GM15510 (cell line): ENCODE measurements around the gene PXK.

Source experiments
- POLR2A ChIP-seq: IDR thresholded peaks from 3 replicates; pipeline ENCODE4 v1.6.1; 2011; ENCODE audit warnings: borderline replicate concordance; ENCODE audit not compliant: insufficient read length; ENCODE audit errors: extremely low read depth

The PXK gene

DNA sequence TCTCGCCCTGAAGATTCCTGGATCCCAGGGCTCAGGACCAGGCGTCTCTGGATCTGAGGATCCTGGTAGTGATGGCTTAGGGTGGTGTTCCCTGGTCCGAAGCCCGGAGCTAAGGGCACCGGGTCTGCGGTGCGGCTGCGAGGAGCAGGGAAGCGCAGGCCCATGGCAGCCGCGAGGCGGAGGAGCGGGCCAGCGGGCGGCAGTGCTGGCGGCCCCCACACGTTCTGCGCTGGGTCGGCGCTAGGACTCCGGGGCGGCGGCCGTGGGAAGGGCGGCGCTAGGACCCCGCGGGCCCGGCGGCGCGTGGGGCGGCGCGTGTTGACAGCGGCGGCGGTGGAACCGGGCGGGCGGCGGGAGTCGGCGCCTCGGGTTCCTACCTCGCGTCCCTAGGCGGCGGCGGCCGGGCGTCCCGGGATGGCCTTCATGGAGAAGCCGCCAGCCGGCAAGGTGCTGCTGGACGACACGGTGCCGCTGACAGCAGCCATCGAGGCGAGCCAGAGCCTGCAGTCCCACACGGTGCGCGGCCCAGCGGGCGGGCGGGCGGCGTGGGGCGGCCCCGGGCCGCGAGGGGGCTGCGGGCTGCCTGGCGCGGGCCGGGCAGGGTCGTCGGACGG, at the start of gene PXK:
Gene PXK, plus strand, starts transcription at position 318 of the 614 bp plus-strand sequence. Its CDS starts 97 bp downstream, at position 415.
- peak; percentile 59 for TF ChIP-seq POLR2A

DNA sequence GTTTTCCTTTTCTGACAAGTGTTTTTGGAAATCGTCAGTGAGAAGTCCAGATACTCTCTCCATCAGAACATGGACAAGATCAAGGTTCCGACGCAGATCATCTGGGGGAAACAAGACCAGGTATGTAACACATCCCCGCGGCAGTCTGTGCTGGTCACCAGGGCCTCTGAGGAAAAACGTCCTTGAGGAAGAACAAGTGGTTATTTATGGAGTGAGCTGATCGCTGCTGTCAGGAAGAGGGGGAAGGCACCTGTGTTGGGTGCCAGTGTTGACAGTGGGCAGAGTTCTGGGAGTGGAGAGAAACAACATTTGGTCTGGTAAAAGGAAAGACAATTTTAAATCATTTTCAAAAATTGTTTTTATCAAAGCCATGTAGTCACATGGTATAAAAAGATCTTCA, 47.4 kb upstream of the PXK start:
- TF ChIP-seq POLR2A = no peak

DNA sequence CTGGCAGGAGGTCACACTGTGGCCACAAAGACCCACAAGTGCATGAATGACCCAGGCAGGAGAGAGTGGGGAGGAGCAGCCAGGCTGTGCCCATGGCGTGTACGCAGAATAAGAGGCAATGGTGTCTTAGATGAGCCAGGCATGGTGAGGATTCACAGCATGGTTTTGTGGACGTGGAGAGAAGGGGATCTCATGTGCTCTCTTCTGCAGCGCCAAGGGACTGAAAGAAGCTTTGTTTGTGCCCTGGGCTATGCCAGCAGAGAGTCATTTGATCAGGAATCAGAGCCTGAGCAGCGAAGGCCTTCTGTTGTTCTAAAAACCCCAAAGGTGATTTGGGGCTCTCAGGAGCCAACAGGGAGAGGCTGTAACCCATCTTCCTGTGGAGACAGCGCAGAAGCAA, 45.3 kb upstream of the PXK start:
- no peak for TF ChIP-seq POLR2A

DNA sequence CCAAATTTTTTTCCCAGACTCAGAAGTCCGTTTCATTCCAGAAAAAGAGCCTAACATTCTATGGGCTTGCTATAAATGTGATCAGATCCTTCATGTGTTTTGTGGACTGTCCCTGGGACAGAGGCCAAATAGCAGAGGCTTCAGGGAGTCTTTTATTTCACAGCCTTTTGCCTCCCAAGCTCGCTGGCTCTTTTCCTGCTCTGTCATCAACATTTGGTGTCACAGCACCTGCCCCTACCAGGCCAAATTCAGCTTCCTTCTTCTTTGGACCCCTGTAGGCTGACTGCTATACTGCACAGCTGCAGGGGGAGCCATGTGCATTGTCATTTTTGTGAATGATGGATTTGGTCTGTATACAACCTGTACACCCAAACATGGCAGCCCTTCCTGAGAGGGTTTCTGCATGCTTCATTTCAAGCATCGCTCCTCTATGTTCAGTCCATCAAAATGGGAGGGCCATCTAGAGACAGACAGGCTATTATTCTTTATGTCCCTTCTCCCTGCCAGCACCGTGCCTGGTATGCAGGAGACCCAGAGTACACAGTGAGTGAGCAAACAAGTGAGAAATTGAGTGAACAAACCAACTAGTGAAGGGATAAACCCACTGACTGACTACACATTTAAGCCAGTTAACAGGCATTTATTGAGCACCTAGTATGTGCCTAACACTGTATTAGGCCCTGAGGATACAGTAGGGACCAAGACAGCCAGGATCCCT, 44.5 kb upstream of the PXK start:
- no peak for TF ChIP-seq POLR2A

DNA sequence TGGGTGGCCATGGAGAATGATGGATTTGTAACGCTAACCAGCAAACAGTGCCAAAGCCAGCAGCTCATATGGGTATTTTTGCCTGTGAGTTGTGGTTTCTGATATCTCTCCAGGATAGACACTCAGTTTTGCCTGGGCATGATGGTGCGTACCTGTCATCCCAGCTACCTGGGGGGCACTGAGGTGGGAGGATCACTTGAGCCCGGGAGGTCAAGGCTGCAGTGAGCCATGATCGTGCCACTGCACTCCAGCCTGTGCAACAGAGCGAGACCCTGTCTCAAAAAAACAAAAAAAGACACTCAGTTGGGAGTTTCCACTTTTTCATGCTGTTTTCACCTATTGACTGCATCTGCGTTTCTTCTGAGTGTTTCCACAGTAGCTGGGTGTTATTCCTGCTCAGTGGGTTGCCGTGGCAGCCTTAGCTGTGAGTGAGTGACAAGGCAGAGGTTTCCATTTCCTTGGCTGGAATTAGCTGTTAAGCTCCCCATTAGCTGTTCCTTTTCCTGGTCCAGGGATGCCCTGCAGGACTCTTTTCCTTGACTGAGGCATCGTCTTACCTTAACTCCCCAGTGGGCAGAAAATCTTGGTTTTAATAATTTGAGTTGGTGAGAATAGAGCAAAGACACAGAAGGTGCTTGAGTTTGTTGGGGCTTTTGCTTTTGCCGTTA, 40.9 kb upstream of the PXK start:
- no peak for TF ChIP-seq POLR2A

DNA sequence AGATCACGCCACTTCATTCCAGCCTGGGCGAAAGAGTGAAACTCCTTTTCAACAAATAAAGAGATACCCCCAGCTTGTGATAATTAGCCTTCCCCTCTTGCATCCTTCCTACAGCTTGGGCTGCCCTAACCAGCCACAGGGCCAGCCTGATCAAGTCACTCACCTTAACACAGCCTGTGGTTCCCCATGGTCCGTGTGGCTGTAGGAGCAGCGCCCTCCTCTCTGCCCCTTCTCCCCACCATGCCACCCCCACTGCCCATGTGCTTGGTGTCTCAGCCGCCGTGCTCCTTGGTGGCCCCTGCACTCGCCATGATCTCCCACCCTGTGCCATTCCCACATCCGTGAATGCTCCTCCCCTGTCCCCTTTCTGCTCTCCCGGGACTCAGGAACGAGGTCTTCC, 39.8 kb upstream of the PXK start:
- no peak for TF ChIP-seq POLR2A

DNA sequence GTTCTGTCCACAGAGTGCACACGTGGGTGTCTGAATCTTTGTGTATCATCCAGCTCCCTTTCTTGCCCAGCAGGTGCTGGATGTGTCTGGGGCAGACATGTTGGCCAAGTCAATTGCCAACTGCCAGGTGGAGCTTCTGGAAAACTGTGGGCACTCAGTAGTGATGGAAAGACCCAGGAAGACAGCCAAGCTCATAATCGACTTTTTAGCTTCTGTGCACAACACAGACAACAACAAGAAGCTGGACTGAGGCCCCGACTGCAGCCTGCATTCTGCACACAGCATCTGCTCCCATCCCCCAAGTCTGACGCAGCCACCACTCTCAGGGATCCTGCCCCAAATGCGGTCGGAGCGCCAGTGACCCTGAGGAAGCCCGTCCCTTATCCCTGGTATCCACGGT, 39.2 kb upstream of the PXK start:
- no peak for TF ChIP-seq POLR2A

DNA sequence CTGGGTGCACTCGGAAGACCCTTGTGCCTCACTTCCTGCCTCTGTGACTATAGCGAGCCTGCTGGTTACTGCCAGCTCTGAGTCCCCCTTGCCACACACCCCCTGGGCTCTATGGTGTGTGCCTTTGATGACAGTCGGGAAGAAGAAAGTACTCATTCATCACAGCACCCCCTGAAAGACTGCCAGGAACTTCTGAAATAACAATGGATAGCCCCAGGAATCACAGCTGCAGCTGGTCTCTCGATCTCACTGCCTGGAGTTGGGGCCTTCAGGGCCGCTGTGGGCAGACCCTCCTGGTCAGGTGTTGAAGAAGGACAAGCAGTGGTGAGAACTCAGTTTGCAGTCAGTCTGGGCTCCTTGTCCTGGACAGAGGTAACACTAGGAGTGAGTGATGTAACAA, 36.4 kb upstream of the PXK start:
- no peak for TF ChIP-seq POLR2A

DNA sequence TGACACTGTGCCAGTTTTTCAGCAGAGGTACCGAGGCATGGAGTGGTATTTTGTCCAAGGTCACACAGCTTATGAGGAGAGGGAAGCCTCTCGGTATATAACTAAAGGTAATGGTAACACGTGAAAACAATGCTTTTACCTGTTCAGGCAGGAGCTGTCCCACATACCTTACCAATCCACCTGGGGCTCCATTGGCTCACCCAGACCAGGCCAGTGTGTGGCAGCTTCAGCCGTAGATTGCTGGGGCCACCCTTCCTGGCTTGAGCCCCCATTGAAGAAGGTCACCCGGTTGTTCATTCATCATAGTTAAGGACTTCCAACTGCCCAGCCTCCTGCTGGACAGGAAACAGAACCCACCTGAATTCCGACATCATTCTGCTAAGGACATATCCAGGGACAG, 35.8 kb upstream of the PXK start:
- TF ChIP-seq POLR2A = no peak

GRCh38 chr3:58298190-58298589, 34.5 kb upstream of the PXK start:
- no peak for TF ChIP-seq POLR2A

DNA sequence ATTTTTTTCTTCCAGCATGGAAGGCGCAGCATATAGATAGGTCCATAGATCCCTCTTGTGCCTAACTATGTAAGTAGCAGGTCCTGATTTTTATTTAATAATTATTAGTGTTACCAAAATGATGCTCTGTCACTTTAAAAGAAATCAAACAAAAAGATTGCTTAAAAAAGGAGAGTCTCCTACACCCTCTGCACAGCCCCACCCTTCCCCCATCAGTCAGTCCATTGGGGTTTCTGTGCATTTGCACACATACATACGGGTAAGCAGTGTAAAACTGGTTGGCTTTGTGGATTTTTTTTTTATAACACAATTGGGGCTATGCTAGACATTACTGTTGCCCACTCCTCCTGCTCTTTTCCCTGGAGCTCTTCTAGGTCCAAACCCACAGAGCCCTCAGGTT, 33.6 kb upstream of the PXK start:
- no peak for TF ChIP-seq POLR2A

DNA sequence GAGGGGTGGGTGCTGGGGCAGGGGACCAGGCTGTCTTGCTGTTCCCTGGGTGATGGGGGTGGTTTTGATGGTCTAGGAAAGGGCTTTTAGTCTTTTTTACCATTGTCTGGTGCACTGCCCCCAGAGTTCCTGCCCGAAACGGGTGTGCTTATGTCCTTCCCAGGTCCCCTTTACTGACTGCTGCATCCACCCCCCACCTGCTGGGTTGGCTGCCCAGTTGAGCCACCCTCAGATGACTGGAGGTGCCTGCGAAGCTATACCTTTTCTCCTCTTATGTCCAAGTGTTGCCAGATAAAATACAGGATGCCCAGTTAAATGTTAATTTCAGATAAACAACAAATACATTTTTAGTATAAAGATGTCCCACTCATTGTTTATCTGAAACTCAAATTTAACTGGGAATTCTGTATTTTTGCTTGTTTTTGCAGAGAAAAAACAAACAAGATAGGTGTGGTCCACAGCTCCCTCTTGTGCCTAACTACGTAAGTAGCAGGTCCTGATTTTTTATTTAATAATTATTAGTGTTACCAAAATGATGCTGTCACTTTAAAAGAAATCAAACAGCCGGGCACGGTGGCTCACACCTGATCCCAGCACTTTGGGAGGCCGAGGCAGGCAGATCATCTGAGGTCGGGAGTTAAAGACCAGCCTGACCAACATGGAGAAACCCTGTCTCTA, 32.7 kb upstream of the PXK start:
- no peak for TF ChIP-seq POLR2A

DNA sequence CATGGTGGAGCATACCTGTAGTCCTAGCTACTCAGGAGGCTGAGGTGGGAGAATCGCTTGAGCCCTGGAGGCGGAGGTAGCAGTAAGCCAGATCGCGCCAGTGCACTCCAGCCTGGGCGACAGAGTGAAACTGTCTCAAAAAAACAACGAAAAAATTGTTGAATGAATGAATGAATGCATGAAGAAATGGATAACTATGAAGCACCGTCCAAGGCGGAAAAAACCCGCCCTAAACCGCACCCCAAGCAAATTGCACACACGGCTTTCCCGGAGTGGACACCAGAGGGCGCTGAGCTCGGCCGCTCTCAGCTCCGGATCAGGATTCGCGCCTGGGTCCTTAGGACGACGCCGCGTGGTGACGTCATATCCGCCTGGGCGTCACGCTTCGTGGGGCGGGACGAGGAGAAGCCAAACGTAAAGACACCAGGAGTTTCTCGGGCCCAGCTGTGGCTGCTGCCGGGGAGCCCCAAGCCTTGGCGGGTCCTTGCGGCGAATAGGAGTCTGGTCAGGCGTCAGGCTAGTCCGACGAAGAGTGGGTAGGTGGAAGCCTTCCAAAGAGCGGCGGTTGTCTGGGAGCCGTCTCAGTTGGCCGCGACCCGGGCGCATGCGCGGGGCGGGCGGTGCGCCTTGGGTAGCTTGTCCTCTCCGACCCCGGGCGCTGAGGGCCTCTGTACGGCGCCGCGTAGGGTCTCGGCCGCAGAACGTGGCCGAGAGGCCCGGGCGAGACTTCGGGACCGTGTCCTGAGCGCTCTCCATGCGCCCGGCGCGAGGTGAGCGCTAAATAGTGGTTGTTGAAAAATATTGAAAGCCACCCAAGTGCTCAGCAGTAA, 26.6 kb upstream of the PXK start, which contains the start of the genes HTD2 and RPP14:
Gene HTD2, plus strand, starts transcription at position 639 of the 830 bp plus-strand sequence. CDS start 11,094 bp downstream, outside the sequence.
Gene RPP14, plus strand, starts transcription at position 364 of the 830 bp plus-strand sequence. CDS start 4,085 bp downstream, outside the sequence.
- peak; percentile 85 for TF ChIP-seq POLR2A

DNA sequence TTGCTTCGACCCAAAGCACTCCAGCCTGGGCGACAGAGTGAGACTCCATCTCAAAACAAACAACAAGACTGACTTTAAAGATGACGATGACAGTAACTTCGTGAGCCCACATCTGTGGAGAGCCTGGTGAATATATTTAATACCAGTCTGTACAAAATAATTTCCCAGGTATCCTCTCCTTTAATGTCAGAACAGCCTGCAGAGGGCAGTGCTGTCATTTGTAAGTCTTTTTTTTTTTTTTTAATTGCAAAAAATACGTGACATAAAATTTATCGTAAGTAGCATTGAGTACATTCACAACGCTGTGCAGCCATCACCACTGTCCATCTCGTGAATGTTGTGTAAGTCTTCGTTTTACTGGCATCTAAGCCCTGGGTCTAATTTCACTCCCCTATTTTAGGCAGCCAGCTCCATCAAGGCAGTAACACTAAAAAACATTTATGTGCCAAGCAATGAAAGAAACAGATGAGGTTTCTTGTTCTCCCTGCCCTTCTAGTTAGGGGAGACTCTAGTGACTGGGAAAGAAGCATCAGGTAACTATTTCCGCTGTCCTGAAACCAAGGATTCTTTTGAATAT, 25.0 kb upstream of the PXK start:
- TF ChIP-seq POLR2A = no peak
